ELF-1 (cell line): ENCODE data around the gene HOMER2.

Experiments used
- DNase-seq: peaks from one replicate; pipeline ENCODE4 v3.0.0-alpha.2; 2016; ENCODE audit warnings: low read depth, low spot score

HOMER2 gene

DNA sequence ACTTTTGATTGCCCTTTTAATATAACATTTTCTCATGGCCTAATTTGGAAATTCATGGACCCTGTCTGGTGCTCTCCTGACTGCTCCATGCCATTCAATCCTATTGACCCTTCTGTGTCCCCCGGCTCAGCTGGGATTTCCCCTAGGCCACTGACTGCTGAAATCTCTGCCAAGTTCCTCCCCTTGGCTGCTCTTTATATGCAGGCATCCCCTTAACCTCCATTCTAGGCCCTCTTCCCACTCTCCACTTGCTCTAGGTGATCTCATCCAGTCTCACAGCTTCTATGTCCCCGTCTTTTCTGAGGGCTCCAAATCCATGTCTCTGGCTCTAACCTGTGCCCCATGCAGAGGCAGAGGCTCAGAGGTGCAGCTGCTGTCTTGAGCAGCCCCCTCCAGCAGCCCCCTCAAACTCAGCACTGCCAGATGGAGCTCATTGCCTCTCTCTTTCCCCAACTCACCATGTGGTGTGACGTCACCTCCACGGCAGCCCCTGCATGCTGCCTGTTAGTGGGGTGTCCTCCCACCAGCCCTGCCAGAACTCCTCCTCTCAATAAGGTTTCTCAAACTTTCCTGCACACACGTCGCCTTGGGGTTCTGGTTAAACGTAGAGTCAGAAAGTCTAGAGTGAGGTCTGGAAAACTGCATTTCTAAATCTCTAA is 153.2 kb downstream of the HOMER2 start:
- DNase-seq: no peak
